HFF-Myc (cell line): ENCODE results near the gene HLA-E.

Experiments
- DNase-seq: peaks from one replicate; pipeline ENCODE4 v3.0.0-alpha.2; 2011; ENCODE audit warnings: low read depth; ENCODE audit errors: extremely low read depth
- H3K4me3 ChIP-seq: replicated peaks from 2 replicates; pipeline ENCODE4 v1.5.1; 2011; ENCODE audit warnings: low read depth, mild to moderate bottlenecking, control low read depth, low read length
- TF ChIP-seq, protein P1 (sequence below): IDR thresholded peaks from 2 replicates; pipeline ENCODE4 v1.5.1; 2012; ENCODE audit warnings: mild to moderate bottlenecking, low read depth, low read length, control low read depth; ENCODE audit errors: missing control alignments

Gene HLA-E

DNA sequence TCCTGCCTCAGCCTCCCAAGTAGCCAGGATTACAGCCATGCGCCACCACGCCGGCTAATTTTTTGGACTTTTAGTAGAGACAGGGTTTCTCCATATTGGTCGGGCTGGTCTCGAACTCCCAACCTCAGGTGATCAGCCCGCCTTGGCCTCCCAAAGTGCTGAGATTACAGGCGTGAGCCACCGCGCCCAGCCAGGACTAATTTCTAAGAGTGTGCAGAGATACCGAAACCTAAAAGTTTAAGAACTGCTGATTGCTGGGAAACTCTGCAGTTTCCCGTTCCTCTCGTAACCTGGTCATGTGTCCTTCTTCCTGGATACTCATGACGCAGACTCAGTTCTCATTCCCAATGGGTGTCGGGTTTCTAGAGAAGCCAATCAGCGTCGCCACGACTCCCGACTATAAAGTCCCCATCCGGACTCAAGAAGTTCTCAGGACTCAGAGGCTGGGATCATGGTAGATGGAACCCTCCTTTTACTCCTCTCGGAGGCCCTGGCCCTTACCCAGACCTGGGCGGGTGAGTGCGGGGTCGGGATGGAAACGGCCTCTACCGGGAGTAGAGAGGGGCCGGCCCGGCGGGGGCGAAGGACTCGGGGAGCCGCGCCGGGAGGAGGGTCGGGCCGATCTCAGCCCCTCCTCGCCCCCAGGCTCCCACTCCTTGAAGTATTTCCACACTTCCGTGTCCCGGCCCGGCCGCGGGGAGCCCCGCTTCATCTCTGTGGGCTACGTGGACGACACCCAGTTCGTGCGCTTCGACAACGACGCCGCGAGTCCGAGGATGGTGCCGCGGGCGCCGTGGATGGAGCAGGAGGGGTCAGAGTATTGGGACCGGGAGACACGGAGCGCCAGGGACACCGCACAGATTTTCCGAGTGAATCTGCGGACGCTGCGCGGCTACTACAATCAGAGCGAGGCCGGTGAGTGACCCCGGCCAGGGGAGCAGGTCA, at the start of gene HLA-E:
Gene HLA-E (plus strand): TSS at position 429 of the 945 bp plus-strand sequence. CDS start 23 bp downstream, at position 452.
- DNase-seq = peak; percentile 100

DNA sequence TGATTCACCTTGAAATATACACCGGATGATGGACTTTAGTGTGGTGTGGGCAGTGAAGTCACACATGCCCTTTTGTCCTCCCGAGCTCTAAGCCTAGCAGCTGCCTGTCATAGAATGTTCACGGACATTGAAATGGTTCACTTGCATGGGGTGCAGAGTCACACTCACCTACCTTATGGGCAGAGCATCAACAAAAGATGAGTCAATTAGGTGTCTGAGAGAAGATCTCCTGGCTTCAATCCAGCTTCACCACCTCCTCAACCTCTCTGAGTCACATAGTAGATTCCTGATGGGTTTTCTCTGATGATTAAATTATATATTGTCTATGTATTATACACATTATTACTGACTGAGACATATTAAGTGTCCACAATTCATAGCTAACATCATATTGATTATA, 48.1 kb upstream of the HLA-E start:
- DNase-seq = no peak
- no peak overlapping the region for H3K4me3 ChIP-seq
- TF ChIP-seq, protein P1, sequence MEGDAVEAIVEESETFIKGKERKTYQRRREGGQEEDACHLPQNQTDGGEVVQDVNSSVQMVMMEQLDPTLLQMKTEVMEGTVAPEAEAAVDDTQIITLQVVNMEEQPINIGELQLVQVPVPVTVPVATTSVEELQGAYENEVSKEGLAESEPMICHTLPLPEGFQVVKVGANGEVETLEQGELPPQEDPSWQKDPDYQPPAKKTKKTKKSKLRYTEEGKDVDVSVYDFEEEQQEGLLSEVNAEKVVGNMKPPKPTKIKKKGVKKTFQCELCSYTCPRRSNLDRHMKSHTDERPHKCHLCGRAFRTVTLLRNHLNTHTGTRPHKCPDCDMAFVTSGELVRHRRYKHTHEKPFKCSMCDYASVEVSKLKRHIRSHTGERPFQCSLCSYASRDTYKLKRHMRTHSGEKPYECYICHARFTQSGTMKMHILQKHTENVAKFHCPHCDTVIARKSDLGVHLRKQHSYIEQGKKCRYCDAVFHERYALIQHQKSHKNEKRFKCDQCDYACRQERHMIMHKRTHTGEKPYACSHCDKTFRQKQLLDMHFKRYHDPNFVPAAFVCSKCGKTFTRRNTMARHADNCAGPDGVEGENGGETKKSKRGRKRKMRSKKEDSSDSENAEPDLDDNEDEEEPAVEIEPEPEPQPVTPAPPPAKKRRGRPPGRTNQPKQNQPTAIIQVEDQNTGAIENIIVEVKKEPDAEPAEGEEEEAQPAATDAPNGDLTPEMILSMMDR = no peak

More for the DNA sequence above, at the start of gene HLA-E:
- TF ChIP-seq, protein P1 = no peak
- H3K4me3 ChIP-seq = peak within 1 kb of the TSS; percentile 96

DNA sequence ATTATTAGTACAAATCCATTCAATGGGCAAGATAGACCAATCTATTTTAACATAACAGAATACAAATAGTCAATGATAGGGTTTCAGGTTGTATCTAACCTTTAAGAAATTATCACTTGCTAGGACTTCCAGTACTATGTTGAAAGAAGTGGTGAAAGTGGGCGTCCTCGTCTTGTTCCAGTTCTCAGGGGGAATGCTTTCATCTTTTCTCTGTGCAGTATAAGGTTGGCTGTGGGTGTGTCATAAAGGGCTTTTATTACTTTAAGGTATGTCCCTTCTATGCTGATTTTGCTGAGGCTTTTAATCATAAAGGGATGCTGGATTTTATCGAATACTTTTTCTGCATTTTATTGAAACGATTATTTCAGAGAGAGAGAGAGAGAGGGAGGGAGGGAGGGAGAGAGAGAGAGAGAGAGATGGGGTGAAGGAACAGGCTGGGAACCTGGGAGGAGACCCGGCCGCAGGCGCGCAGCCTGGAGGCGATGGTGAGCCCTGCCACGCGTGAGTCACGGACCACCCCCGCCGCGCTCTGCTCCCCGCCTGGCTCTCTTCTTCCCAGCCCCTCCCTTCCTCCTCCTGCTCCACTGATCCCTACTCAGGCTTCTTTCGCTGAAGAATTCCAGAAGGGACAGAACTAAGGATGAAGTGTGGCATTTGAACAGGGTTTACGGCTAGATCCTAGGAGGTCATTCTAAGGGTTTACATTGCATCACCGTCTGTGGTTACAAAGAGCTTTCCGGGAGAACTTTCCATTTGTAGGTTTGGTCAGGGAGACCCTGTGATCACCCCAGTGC, 45.5 kb upstream of the HLA-E start:
- TF ChIP-seq, protein P1 = no peak
- no peak for DNase-seq
- no peak overlapping the region for H3K4me3 ChIP-seq

DNA sequence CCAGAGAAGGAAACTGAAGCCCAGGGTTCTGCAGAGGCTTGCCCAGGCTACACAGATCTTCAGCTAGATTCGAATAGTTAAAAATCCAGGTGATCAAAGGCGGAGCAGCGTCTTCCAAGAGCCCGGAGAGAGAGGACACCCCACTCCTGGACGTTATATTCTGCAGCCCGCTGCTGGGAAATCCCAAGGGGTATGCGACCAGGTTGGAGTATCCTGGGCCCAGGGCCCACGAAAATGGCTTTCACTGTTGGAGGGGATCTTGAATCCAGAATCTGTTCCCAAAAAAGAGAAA, 44.9 kb upstream of the HLA-E start:
- TF ChIP-seq, protein P1 = no peak
- no peak for DNase-seq
- H3K4me3 ChIP-seq = no peak overlapping the region

DNA sequence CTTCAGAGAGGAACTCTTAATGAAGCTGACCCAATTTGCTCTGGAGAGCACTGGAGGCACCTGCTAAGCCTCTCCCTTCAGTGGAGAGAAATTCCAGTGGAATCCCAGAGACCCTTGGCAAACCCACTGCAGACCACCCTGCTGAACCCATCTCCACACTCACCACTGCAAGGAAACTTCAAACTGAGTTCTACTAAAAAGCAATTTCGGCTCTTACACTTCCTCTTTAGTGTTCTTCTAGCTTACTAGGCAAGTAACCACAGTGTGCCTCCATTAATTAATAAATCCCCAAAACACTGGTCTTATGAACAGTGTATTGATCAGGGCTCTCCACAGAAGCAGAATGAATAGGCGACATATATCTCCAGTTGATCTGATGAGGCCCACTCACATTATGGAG, 43.0 kb upstream of the HLA-E start:
- TF ChIP-seq, protein P1 = no peak
- H3K4me3 ChIP-seq = no peak overlapping the region
- no peak for DNase-seq

DNA sequence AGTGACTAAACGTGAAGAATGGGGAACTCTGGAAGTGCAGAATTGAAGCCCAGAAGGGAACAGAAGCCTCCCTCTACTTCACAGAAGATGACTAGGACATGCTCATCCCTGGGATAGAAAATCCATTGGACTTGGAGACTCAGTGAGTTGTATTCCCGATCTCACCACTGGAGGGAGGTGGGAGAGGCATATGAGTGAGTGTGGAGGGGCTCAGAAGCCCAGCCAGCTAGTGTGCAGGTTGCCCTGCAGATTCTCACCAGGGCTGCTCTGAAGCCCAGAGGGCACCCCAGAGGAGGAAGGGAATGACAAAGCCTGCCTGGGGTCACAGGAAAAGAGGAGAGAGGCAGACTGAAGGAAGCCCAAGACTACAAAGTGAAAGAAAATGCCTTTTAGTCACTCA, 42.1 kb upstream of the HLA-E start:
- no peak for DNase-seq
- H3K4me3 ChIP-seq = no peak overlapping the region
- TF ChIP-seq, protein P1 = peak; percentile 24
